Measurements from ENCODE around the gene PUM1. TPM values are rescaled to one million over a fixed set of nuclear protein-coding genes. Genes with fewer than 3 reads are reported as not detected.

The PUM1 gene
- total RNA-seq, 6 experiments from 2014 or later: 83.6 to 95.4 (median 90.8) TPM

- Mint-ChIP-seq H3K4me3 (peak overlapping the region; percentile 7; the same call in 1 of the 2 replicates), H3K36me3 (ENCODE audit: low read depth) (peaks cover 34% of the 10 kb centered on the region), H3K9me3 (no peaks in the 10 kb centered on the region), H3K4me1 (ENCODE audit: low read depth) (peaks cover 44% of the 10 kb centered on the region), H3K27me3 (ENCODE audit: insufficient read depth) (peaks cover 13% of the 10 kb centered on the region), H3K27ac (peak overlapping the region; percentile 65)
- DNase-seq: no peak
- TF ChIP-seq CTCF (IDR thresholded peaks at IDR 0.05): no peak
These were observed 130.9 kb downstream of the PUM1 start for GRCh38 chr1:30934613-30935012.

DNA sequence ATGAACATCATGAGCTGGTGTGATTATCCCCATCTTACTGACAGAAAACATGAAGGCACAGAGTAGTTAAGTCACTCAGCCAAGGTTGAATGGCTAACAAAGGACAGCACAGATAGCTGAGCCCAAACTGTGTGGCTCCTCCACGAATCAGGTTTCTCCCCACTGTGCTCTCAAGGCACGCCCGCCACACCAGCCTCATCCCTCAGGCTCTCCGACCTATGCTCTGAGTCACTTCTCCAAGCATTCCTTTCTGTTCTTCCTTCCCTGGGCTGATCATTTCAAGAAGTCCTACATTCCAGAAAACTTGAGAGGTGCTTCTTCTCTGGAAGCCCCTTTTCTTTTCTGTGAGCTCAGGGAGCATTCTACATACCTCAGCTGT, 131.7 kb downstream of the PUM1 start:
- H3K36me3 Mint-ChIP-seq (ENCODE audit: low read depth): peaks cover 26% of the 10 kb centered on the region
- peak overlapping the region; percentile 45 for H3K4me3 Mint-ChIP-seq
- H3K27ac Mint-ChIP-seq: peak overlapping the region; percentile 65
- peaks cover 44% of the 10 kb centered on the region for H3K4me1 Mint-ChIP-seq (ENCODE audit: low read depth)
- H3K27me3 Mint-ChIP-seq (ENCODE audit: insufficient read depth): peaks cover 13% of the 10 kb centered on the region
- H3K9me3 Mint-ChIP-seq: no peaks in the 10 kb centered on the region
- DNase-seq: peak; percentile 75
- TF ChIP-seq CTCF (IDR thresholded peaks at IDR 0.05): no peak

- Mint-ChIP-seq H3K36me3 (ENCODE audit: low read depth) (peaks cover 10% of the 10 kb centered on the region), H3K4me1 (ENCODE audit: low read depth) (peaks cover 37% of the 10 kb centered on the region)
- no peak for DNase-seq
These were observed 134.8 kb downstream of the PUM1 start for GRCh38 chr1:30930631-30931173.

GRCh38 chr1:30929944-30930525, 135.5 kb downstream of the PUM1 start:
- no peak overlapping the region for H3K4me3 Mint-ChIP-seq
- TF ChIP-seq CTCF (IDR thresholded peaks at IDR 0.05): no peak
- H3K27me3 Mint-ChIP-seq (ENCODE audit: insufficient read depth): peaks cover 8% of the 10 kb centered on the region
- peaks cover 31% of the 10 kb centered on the region for H3K4me1 Mint-ChIP-seq (ENCODE audit: low read depth)
- no peaks in the 10 kb centered on the region for H3K9me3 Mint-ChIP-seq
- H3K27ac Mint-ChIP-seq: no peak overlapping the region; the same call in 1 of the 2 replicates
- DNase-seq: no peak
- peaks cover 6% of the 10 kb centered on the region for H3K36me3 Mint-ChIP-seq (ENCODE audit: low read depth)

More at GRCh38 chr1:30930631-30931173, 134.8 kb downstream of the PUM1 start:
- no peak for TF ChIP-seq CTCF (IDR thresholded peaks at IDR 0.05)
- Mint-ChIP-seq H3K27ac (no peak overlapping the region), H3K27me3 (ENCODE audit: insufficient read depth) (peaks cover 9% of the 10 kb centered on the region), H3K4me3 (no peak overlapping the region), H3K9me3 (no peaks in the 10 kb centered on the region)

DNA sequence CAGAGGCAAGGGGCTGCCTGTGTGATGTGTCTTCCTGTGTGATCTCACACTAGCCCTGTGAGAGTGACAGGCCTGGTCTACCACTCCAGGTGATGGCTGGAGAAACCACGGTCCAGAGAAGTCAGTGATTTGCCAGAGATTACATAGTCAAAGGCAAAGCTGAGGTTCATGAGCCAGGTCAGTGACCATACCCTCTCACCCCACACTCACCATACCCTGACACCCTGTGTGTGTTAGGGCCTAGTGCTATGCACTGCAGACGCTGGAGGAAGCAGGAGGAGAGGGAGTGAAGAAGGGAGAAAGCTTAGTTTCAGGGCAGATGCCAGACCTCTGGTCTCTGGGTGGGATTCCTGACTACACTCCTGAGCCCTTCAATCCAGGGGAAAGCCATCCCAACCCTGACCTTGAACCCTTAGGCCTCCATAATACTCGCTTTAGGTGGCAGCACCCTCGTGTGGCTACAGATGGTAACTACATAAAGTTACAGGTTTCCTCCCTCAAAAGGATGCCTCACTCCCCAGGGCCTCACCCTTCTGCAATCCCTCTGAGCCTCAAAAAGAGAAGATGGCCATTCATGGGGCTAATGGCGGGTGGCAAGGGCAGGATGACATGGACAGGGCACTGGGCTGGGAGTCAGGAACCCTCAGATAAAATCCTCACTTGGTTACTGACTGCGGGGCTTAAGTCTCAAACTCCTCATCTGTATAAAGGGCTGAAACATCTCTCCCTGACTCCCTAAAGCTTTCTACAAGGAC, 136.2 kb downstream of the PUM1 start:
- TF ChIP-seq CTCF (IDR thresholded peaks at IDR 0.05): peak; percentile 90
- Mint-ChIP-seq H3K27me3 (ENCODE audit: insufficient read depth) (peaks cover 9% of the 10 kb centered on the region), H3K27ac (peak overlapping the region; percentile 38; the same call in 1 of the 2 replicates), H3K9me3 (no peaks in the 10 kb centered on the region), H3K4me1 (ENCODE audit: low read depth) (peaks cover 24% of the 10 kb centered on the region), H3K4me3 (no peak overlapping the region), H3K36me3 (ENCODE audit: low read depth) (no peaks in the 10 kb centered on the region; the same call in 1 of the 2 replicates)
- peak; percentile 47 for DNase-seq

All from HFFc6 (cell line).